Measurements from ENCODE around the gene FIBP. TPM values are rescaled to one million over a fixed set of nuclear protein-coding genes. Genes with fewer than 3 reads are reported as not detected.

FIBP gene
- total RNA-seq (2021) (105 and 141 TPM in 2 replicates), Bru-seq, nascent RNA (percentile 73 among the genes with signal in this experiment), BruChase-seq, experiment 1, labeled RNA remaining after a 2-hour chase (percentile 69 among the genes with signal in this experiment), BruChase-seq, experiment 2, labeled RNA remaining after a 6-hour chase (percentile 73 among the genes with signal in this experiment)
- long read RNA-seq, transcript FIBP-201 (10 exons, 1,261 nt): minor isoform, 34 of 234 reads
- long read RNA-seq, transcript FIBP-202 (10 exons, 1,248 nt): major isoform, 158 of 234 reads
- long read RNA-seq, partial matches to known transcripts: 7 of 234 reads
- long read RNA-seq, other reads (novel, unspliced or antisense): 34 of 234 reads

DNA sequence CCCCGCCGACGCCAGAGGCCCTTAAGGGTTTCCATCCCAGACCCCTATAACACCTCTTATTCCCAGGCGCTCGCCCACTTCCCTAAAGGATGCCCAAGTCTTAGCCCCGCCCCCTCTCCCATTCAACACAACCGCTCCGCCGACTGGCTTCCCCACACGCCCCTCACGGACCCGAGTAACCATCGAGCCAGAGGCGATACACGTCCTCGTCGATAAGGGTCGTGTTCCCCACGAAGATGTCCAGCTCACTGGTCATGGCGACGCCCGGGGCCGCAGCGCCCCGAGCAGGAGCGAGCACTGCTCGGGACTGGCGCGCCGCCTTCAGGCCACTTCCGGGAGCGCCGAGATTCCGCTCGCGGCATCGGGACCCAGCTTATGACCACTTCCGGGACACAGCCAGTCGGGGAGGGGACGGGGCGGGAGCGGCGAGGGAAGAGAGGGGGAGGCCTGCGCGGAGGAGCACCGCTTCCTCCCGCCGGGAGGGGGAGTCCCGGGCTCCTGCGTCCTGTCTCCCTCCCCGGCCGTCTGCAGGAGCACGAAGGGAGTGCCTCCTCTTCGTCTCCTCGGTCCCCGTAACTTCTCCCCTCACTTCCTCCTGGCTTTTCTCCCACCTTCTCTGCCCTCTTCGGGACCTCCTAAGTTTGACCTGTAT lies at the start of gene FIBP:
Gene FIBP, minus strand, starts transcription at position 309 of the 652 bp plus-strand sequence. Its CDS starts 53 bp downstream, at position 256.
- H3K36me3 ChIP-seq (ENCODE audit: low read depth): peaks cover 18% of the 10 kb centered on the region; the same call in 1 of the 2 replicates
- peak within 1 kb of the TSS; percentile 98 for H3K4me2 ChIP-seq
- H4K20me1 ChIP-seq (ENCODE audit: insufficient read depth): 0 out of 2 replicates have a peak, but pooled peaks cover 6% of the 10 kb centered on the region
- H3K27ac ChIP-seq: peak within 1 kb of the TSS; percentile 51
- H3K79me2 ChIP-seq (ENCODE audit: low read depth): peaks cover 36% of the 10 kb centered on the region
- H2AFZ ChIP-seq: peak within 1 kb of the TSS; percentile 94
- H3K27me3 ChIP-seq (ENCODE audit: insufficient read depth, low read depth): no peaks in the 10 kb centered on the region
- DNase-seq: peak; percentile 92 to 97
- no TSS peak for BruUV-seq (replicated peaks)
- H3F3A ChIP-seq (ENCODE audit: insufficient read depth, low read depth): peaks cover 69% of the 10 kb centered on the region
- H3K9me2 ChIP-seq (ENCODE audit: insufficient read depth): no peaks in the 10 kb centered on the region
- H3K4me1 ChIP-seq (replicated peaks; ENCODE audit: insufficient read depth): peaks cover 28% of the 10 kb centered on the region
- ChIA-PET CTCF (interaction anchor here (0.6 to 3.2 kb wide), 19 partner anchors 9 to 742 kb away, joined by 3 to 24 read pairs (median 4); partner anchors contain the start of genes MUS81 and SART1), POLR2A (ENCODE audit: unreplicated experiment) (interaction anchor here (0.5 to 1.1 kb wide), 18 partner anchors 10 to 1487 kb away, joined by 3 to 29 read pairs (median 6); partner anchors contain the start of genes EIF1AD, FOSL1, KAT5 and MUS81)
- intact Hi-C loops (cut with micrococcal nuclease; ENCODE audit: unreplicated experiment): loop anchor here (1.0 to 10.0 kb wide), 7 partner anchors 29 to 251 kb away; partner anchors contain the start of genes C11orf68, DRAP1, SART1 and SIPA1
- H3K4me3 ChIP-seq: peak within 1 kb of the TSS; percentile 80
- TF ChIP-seq, protein P1, sequence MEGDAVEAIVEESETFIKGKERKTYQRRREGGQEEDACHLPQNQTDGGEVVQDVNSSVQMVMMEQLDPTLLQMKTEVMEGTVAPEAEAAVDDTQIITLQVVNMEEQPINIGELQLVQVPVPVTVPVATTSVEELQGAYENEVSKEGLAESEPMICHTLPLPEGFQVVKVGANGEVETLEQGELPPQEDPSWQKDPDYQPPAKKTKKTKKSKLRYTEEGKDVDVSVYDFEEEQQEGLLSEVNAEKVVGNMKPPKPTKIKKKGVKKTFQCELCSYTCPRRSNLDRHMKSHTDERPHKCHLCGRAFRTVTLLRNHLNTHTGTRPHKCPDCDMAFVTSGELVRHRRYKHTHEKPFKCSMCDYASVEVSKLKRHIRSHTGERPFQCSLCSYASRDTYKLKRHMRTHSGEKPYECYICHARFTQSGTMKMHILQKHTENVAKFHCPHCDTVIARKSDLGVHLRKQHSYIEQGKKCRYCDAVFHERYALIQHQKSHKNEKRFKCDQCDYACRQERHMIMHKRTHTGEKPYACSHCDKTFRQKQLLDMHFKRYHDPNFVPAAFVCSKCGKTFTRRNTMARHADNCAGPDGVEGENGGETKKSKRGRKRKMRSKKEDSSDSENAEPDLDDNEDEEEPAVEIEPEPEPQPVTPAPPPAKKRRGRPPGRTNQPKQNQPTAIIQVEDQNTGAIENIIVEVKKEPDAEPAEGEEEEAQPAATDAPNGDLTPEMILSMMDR (conservative IDR thresholded peaks at IDR 0.05): peak; percentile 90
- no peak for TF ChIP-seq EZH2 (IDR thresholded peaks at IDR 0.05; ENCODE audit: low read depth)
- no peaks in the 10 kb centered on the region for H3K9me3 ChIP-seq (ENCODE audit: insufficient read depth, low read depth)

DNA sequence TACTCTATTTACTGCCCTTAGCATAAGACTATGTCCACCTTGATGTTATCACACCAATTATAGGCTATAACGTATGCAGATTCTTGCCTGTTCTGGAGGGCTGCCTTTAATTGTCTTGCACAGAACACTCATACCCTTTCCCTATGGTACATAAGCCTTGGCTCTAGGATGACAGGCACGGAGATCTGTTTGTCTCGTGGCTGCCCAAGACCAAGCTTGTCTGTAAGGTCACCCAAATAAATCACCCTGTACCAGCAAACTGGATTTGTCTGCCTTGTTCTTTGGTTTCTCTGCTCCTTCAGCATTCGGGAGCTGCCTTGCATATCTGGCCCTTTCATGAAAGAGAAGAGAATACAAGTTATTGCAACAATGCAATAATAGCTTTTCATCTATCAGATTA lies 49.5 kb upstream of the FIBP start:
- Histone ChIP-seq H3F3A (ENCODE audit: insufficient read depth, low read depth) (no peaks in the 10 kb centered on the region), H4K20me1 (ENCODE audit: insufficient read depth) (no peaks in the 10 kb centered on the region), H3K4me2 (no peak overlapping the region), H3K36me3 (ENCODE audit: low read depth) (no peaks in the 10 kb centered on the region), H3K9me3 (ENCODE audit: insufficient read depth, low read depth) (no peaks in the 10 kb centered on the region), H3K9me2 (ENCODE audit: insufficient read depth) (no peaks in the 10 kb centered on the region), H2AFZ (no peak overlapping the region), H3K27me3 (ENCODE audit: insufficient read depth, low read depth) (no peaks in the 10 kb centered on the region), H3K4me1 (replicated peaks; ENCODE audit: insufficient read depth) (no peaks in the 10 kb centered on the region), H3K79me2 (ENCODE audit: low read depth) (no peaks in the 10 kb centered on the region), H3K27ac (no peak overlapping the region), H3K4me3 (no peak overlapping the region)
- BruUV-seq (replicated peaks): no TSS peak
- intact Hi-C loops (cut with micrococcal nuclease; ENCODE audit: unreplicated experiment): no loop called here
- POLR2A ChIA-PET (ENCODE audit: unreplicated experiment): interaction anchor here (1.0 kb wide), 1 partner anchor 47 kb away, joined by 4 read pairs; the partner anchor contains the start of gene CCDC85B
- DNase-seq: no peak
- TF ChIP-seq EZH2 (IDR thresholded peaks at IDR 0.05; ENCODE audit: low read depth): no peak
- TF ChIP-seq, protein P1 (conservative IDR thresholded peaks at IDR 0.05): no peak
- CTCF ChIA-PET: no interaction called here

DNA sequence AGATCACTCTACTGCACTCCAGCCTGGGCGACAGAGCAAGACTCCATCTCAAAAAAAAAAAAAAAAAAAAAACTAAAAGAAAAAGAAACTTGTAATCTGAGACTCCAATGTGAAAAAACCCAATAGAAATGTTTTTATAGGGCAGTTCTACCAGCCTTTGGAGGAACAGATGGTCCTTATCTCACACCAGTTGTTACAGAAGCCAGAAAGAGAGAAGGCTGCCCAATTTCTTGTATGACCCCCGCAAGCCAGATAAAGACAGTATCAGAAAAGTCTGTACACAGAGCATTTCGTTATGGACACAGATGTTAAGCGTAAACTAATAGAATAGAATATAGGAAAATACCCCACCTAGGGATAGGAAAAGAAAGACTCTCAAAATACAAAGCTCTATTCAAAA lies 45.7 kb upstream of the FIBP start:
- POLR2A ChIA-PET (ENCODE audit: unreplicated experiment): interaction anchor here (0.6 kb wide), 2 partner anchors 56 to 135 kb away, joined by 3 to 5 read pairs; no protein-coding TSS in a partner anchor
- peaks cover 5% of the 10 kb centered on the region; the same call in 1 of the 2 replicates for H3F3A ChIP-seq (ENCODE audit: insufficient read depth, low read depth)
- TF ChIP-seq EZH2 (IDR thresholded peaks at IDR 0.05; ENCODE audit: low read depth): no peak
- TF ChIP-seq, protein P1 (conservative IDR thresholded peaks at IDR 0.05): no peak
- H4K20me1 ChIP-seq (ENCODE audit: insufficient read depth): no peaks in the 10 kb centered on the region
- H2AFZ ChIP-seq: no peak overlapping the region
- no TSS peak for BruUV-seq (replicated peaks)
- no peaks in the 10 kb centered on the region for H3K9me3 ChIP-seq (ENCODE audit: insufficient read depth, low read depth)
- H3K79me2 ChIP-seq (ENCODE audit: low read depth): no peaks in the 10 kb centered on the region
- CTCF ChIA-PET: no interaction called here
- DNase-seq: no peak
- no peaks in the 10 kb centered on the region for H3K9me2 ChIP-seq (ENCODE audit: insufficient read depth)
- H3K4me3 ChIP-seq: no peak overlapping the region
- no peak overlapping the region for H3K27ac ChIP-seq
- H3K36me3 ChIP-seq (ENCODE audit: low read depth): no peaks in the 10 kb centered on the region
- intact Hi-C loops (cut with micrococcal nuclease; ENCODE audit: unreplicated experiment): no loop called here
- H3K4me2 ChIP-seq: no peak overlapping the region
- H3K4me1 ChIP-seq (replicated peaks; ENCODE audit: insufficient read depth): no peaks in the 10 kb centered on the region
- no peaks in the 10 kb centered on the region for H3K27me3 ChIP-seq (ENCODE audit: insufficient read depth, low read depth)

Measured in PC-9 (cell line).